Retinal pigment epithelial cell (primary cell): ENCODE measurements around the gene FAAP20.

Experiments
- DNase-seq: peaks from one replicate; pipeline ENCODE4 v3.0.0-alpha.2; 2010; ENCODE audit warnings: low read depth
- H3K4me3 ChIP-seq: 2 replicates; pipeline ENCODE4 v1.5.1; 2011; ENCODE audit warnings: mild to moderate bottlenecking, low read length, control low read depth, moderate library complexity
- TF ChIP-seq, protein P1 (sequence below): conservative IDR thresholded peaks from 2 replicates; pipeline ENCODE4 v1.5.1; 2011; ENCODE audit warnings: low read depth, low read length, control low read depth, inconsistent platforms

Gene FAAP20

DNA sequence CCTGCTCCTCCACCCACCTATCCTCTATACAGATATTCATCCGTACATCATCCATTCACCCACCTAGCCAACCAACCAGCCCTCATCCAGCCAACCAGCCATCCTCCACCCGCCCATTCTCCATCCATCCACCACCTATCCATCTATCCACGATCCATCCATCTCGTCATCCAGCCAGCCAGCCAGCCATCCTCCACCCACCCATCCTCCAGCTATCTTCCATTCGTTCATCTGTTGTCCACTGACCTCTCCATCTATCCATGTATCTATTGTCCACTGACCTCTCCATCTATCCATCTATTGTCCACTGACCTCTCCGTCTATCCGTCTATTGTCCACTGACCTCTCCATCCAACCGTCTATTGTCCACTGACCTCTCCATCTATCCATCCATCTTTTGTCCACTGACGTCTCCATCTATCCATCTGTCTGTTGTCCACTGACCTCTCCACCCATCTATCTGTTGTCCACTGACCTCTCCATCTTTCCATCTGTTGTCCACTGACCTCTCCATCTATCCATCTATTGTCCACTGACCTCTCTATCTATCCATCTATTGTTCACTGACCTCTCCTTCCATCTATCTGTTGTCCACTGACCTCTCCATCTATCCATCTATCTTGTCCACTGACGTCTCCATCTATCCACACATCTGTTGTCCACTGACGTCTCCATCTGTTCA, 47.6 kb downstream of the FAAP20 start:
- no peak overlapping the region for H3K4me3 ChIP-seq

DNA sequence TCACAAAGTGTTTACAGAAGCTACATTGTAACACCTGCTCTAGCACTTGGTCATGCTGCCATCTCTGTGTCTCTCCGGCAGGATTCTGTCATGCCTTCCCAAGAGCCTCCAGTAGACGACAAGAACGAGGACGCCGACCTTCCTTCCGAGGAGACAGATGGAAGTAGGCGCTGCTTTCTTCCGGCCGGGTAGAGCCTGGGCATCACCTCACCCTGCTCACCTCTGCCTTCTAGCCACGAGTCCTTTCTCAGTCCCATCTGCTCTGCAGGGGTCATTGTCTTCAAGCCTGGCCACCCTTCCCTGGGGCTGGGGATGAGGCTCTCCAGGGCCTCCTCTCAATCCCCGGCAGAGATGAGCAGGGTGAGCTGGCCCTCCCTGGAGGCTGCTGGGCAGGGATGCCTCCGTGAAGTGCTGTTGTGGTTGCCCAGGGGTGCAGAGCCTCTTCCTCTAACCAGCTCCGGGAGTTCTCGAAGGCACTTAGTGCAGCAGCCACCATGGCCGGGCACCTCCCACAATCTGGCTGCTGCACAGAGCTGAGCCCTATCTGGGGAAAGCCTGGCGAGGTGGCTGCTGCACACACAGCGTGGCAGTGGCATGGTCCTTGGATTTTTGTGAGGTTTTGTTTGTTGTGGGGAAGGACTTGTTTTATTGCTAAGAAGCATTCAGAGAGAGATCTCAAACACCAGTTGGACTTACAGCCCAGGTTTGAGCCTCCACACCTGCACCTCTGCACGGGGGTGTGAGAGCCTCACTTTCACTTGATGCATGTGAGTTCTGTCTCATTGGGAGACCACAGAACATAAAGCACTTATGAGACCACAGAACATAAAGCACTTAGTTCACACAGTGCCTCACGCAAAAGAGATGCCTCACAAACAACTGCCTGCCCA, 48.4 kb downstream of the FAAP20 start:
- TF ChIP-seq, protein P1, sequence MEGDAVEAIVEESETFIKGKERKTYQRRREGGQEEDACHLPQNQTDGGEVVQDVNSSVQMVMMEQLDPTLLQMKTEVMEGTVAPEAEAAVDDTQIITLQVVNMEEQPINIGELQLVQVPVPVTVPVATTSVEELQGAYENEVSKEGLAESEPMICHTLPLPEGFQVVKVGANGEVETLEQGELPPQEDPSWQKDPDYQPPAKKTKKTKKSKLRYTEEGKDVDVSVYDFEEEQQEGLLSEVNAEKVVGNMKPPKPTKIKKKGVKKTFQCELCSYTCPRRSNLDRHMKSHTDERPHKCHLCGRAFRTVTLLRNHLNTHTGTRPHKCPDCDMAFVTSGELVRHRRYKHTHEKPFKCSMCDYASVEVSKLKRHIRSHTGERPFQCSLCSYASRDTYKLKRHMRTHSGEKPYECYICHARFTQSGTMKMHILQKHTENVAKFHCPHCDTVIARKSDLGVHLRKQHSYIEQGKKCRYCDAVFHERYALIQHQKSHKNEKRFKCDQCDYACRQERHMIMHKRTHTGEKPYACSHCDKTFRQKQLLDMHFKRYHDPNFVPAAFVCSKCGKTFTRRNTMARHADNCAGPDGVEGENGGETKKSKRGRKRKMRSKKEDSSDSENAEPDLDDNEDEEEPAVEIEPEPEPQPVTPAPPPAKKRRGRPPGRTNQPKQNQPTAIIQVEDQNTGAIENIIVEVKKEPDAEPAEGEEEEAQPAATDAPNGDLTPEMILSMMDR, result no peak
- no peak overlapping the region for H3K4me3 ChIP-seq
- DNase-seq, result no peak

More for the DNA sequence above, 47.6 kb downstream of the FAAP20 start:
- DNase-seq, result no peak
- TF ChIP-seq, protein P1, result no peak

DNA sequence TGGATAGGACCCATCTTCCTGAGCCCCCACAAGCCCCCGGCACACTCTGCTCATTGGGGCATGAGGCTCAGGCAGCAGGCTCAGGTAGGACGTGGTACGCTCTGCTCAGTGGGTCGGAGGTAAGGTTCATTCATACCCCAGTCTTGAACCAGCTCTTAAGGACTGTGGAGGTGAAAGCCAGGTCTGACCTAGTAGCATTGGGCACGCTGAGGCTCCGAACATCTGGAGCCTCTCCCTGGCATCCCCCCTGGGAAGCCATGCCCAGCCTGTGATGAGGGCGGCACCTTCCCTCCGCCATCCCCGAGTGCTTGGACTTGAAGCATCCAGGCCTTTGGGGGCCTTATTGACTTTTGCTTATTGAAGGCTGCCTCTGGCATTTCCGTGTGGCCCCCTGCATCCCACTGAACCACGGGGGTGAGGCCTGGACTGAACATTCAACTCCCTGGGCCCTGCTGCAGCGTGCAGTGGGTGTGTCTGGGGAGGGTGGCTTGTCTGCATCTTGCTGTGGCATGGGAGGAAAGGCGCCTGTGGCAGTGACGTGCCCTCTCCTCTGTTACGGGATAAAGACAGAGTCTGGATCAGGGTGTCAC, 50.0 kb downstream of the FAAP20 start:
- DNase-seq, result no peak
- TF ChIP-seq, protein P1, result no peak
- H3K4me3 ChIP-seq, result no peak overlapping the region

DNA sequence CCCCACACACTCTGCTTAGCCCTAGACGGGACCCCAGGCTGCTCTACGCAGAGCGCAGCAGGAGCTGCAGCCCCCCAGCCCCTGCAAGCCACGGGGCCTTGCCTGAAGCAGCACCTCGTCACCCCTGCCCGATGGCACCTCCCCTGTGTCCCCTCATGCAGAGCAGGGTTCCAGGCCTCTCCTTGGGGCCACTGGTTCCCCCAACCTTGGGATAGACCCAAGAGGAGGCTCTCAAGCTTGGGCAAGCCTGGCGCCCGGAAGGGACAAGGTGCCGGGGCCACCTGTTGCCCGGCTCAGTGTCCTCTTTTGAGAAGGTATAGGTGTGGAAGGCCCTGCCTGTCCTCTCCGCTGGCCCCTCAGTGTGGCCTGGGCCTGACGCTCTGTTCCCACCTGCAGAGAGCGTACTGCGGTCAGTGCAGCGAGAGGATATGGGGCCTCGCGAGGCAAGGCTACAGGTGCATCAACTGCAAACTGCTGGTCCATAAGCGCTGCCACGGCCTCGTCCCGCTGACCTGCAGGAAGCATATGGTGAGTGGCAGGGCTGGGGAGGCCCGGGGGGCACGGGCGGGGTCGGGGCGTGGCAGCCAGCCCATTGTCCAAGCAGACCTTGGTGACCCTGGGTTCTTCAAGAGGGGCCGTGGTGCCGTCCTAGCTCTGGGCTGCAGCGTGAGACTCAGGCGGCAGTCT, 50.6 kb downstream of the FAAP20 start:
- no peak overlapping the region for H3K4me3 ChIP-seq
- TF ChIP-seq, protein P1, result no peak

DNA sequence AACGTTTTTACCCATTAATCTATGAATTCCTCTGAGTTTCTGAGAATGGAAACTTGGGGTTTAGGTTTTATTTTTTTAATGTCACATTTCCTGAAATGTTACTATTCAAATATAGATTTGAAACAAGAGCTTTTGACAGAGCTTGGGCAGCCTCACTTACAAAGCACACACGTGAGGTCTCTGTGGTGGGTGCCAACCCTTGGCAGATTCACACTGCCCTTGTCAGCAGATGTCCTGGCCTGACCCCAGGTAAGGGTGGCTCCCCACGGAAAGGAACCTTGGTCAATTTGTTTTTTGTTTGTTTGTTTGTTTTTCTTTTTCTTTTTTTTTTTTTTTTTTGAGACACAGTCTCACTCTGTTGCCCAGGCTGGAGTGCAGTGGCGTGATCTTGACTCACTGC, 53.5 kb downstream of the FAAP20 start:
- H3K4me3 ChIP-seq, result no peak overlapping the region
- TF ChIP-seq, protein P1, result no peak
- DNase-seq, result no peak

More for the DNA sequence above, 50.6 kb downstream of the FAAP20 start:
- DNase-seq, result no peak
